ENCODE data around the gene UHRF1.
A peak's percentile ranks its signal among the peaks of the same experiment; 100 is the strongest.

Gene UHRF1

DNA sequence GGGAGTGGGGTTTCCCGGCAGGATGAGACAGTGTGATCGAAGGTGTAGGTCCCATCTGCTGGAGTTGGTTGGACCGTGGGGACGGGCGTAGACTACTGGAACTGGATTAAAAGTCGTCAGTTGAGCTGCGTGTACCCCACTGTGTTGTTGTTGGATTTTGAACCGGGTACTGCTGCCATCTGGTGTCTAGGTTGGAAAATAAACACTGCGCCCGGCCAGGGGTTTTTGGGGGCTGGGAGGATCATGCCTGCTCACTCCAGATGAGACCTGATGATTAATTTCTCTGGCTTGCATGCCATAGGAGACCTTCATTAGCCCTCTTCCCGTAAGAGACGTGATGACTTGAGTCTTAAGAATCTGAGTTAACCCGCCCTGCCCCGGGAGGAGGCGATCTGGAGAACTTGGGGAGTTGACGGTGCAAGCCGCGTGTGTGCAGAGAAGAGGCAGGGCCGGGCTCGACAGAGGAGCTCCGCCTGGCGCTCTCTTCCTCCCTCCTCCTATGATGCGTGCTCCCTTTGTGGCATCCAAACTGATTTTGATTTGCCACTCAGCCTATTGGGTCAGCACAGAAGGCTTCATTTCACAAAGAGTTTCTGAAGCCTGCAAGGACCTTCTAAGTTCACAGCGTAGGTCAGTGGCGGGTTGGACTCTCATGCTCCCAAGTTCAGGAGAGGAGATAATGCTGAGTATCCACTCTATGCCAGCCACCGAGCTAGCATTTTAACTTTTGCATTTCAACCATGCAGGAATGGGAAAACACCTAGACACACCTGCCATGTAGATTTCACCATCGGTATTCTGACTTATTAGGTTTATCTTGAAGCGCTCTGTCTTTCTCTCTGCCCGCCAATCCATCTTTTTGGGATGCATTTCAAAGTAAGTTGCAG lies 2.7 kb downstream of the UHRF1 start:
- Histone ChIP-seq H3K27ac (peak overlapping the region in 1 of 2 donors; percentile 57), H3K4me3 (peak overlapping the region; percentile 97)
- peak; percentile 26 for TF ChIP-seq CTCF (IDR thresholded peaks at IDR 0.05)
- DNase-seq (ENCODE audit: low spot score) = peak; percentile 86

DNA sequence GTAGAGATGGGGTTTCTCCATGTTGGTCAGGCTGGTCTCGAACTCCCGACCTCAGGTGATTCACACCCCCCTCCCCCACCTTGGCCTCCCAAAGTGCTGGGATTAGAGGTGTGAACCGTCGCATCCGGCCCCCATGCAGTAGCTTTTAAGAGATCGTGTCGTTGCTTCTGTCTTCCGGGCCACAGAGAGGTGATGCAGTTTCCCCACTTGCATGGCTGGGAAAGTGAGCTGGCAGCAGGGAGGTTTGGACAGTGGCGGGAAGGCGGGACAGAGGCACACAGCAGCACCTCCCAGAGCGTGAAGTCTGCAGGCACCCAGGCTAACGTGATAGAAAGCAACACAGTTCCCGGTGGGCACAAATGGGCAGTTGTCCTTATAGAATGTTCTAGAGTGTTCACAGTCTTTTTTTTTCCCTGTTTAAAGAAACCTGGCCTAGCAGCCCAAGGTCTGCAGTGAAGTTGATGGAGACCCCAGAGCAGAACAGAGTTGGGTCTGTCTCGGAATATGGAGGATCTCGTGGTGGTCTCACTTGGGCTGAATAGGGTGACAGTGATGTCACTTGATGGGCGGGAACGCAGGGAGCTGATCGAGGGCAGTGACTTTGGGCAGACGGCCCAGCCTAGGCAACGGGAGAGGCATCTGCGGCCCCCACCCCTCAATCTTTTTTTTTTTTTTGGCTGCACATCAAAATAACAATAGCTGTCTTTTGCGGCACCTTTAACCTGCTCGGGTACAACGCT lies 4.9 kb downstream of the UHRF1 start:
- H3K27ac ChIP-seq = no peak overlapping the region
- no peak for DNase-seq (ENCODE audit: low spot score)

GRCh38 chr19:4914736-4915501 lies 5.6 kb downstream of the UHRF1 start:
- TF ChIP-seq CTCF (IDR thresholded peaks at IDR 0.05) = no peak
- no peak for DNase-seq (ENCODE audit: low spot score)
- Histone ChIP-seq H3K4me3 (peak overlapping the region; percentile 41), H3K27ac (no peak overlapping the region)

More for the DNA sequence above, 4.9 kb downstream of the UHRF1 start:
- no peak for TF ChIP-seq CTCF (IDR thresholded peaks at IDR 0.05)
- no peak overlapping the region for H3K4me3 ChIP-seq

DNA sequence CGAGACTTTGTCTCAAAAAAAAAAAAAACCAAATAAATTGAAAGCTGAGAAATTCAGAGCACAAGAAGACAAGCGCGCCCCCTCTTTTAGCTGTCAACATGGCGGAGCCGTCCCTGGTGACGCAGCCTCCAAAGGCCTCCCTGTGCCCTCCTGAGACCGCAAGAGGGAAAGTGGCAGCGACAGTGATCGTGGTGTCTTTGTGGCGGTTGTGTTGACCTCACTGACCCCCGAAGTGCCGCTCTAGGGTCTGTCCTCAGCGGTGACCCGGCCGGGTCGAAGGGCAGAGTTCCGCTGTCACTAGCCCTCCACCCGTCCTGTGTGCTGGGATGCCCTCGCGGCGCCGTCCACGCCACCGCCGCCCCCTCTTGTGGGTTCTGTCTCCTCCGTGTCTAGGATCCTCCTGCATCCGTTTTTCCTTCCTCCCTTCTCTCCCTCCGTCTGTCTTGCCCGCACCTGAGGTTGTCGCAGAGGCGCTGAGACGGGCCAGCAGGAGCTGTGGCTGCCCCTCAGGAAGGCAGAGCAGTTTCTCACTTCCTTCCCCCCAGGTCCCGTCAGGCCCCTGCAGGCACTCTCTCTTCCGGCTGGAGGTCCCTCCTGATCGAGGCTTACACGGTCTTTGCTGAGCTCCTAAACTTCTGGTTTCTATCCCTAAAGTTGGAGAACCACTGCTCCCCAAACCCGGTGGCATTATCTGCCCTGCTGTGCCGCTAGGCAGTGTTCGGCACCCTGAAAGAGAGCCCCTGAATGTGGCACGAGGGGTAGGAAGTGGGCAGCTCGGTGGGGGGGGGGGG lies 7.2 kb downstream of the UHRF1 start:
- TF ChIP-seq CTCF (IDR thresholded peaks at IDR 0.05) = no peak
- Histone ChIP-seq H3K4me3 (peak overlapping the region; percentile 57), H3K27ac (peak overlapping the region in 1 of 2 donors; percentile 25)
- no peak for DNase-seq (ENCODE audit: low spot score)

GRCh38 chr19:4922530-4923275 lies 13.4 kb downstream of the UHRF1 start:
- Histone ChIP-seq H3K27ac (no peak overlapping the region), H3K4me3 (no peak overlapping the region)
- no peak for TF ChIP-seq CTCF (IDR thresholded peaks at IDR 0.05)
- DNase-seq (ENCODE audit: low spot score) = no peak
